OCI-LY1 (cell line): Measurements from ENCODE around the gene CCDC181.

ENCODE experiments used
- CTCF ChIP-seq: fragments of 200-600 bp; sonication (generic), shearing (Covaris generic); IDR thresholded peaks from 2 replicates; pipeline ENCODE4 v1.5.1; 2017; ENCODE audit warnings: mild to moderate bottlenecking, antibody characterized with exemption, low read length, moderate library complexity, mixed read lengths
- EZH2 ChIP-seq: fragments of 200-600 bp; sonication (generic), shearing (Covaris generic); IDR thresholded peaks from 2 replicates; pipeline ENCODE4 v1.8.0; 2017; ENCODE audit warnings: borderline replicate concordance, mixed run types, mild to moderate bottlenecking, antibody characterized with exemption, low read length, moderate library complexity, mixed read lengths

DNA sequence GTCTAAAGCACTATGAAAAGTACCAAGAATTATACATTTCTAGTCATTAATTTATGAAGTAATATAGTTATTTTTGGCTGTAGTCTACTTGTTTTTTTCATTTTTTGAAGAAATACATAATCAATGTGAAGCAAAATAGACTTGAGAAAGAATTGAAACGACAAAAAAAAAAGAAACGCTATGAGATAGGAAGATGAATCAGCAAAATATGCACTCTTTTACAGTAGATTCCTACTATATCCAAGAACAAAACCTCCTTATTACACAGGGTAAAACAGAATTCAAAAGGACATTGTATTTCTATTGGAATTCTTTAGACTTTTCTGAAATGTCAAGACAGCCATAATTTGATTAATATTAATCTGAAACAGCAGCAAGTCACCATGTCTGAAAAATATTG lies 25.6 kb upstream of the CCDC181 start:
- TF ChIP-seq CTCF = no peak
- no peak for TF ChIP-seq EZH2
